Activated T-cell treated with anti-CD3 and anti-CD28 coated beads, Interleukin-2, amount 50 U/mL, for 72 hours (primary cell): ENCODE measurements around the gene CCDC8. TPM values are rescaled to one million over a fixed set of nuclear protein-coding genes. Genes with fewer than 3 reads are reported as not detected.
"Not testable (repeated sequence)": the region's sequence is repeated elsewhere in the genome, so short reads cannot be mapped to it uniquely, and the experiment has no call there.

Source experiments
- ATAC-seq, 2 donors: fragments of 150-1000 bp; cut with Tn5 transposase; replicated peaks in 1 of 2; 2 replicates each; pipeline ENCODE4 v1.10.0; 2021; ENCODE audit warnings: moderate library complexity in 2 of 2, mild to moderate bottlenecking in 1 of 2
- DNase-seq, 2 donors: peaks; one replicate each; pipeline ENCODE4 v3.0.0; 2021 to 2022; ENCODE audit warnings: mixed read lengths in 1 of 2
- H3K27ac Mint-ChIP-seq: one replicate; pipeline ENCODE4 v1.8.0; 2022; ENCODE audit warnings: mild to moderate bottlenecking, moderate library complexity, mixed read lengths
- H3K27me3 Mint-ChIP-seq: one replicate; pipeline ENCODE4 v1.8.0; 2022; ENCODE audit warnings: low read depth, mixed read lengths
- H3K36me3 Mint-ChIP-seq, 2 donors: one replicate each; pipeline ENCODE4 v1.8.0; 2022; ENCODE audit warnings: mixed read lengths in 2 of 2, mild to moderate bottlenecking in 1 of 2; ENCODE audit not compliant: insufficient read depth in 2 of 2
- H3K4me1 Mint-ChIP-seq: one replicate; pipeline ENCODE4 v1.8.0; 2022; ENCODE audit warnings: low read depth, mixed read lengths
- H3K4me3 Mint-ChIP-seq, 2 donors: one replicate each; pipeline ENCODE4 v1.8.0; 2022; ENCODE audit warnings: mild to moderate bottlenecking in 2 of 2, mixed read lengths in 2 of 2, moderate library complexity in 2 of 2
- H3K9me3 Mint-ChIP-seq, 2 donors: one replicate each; pipeline ENCODE4 v1.8.0; 2022; ENCODE audit warnings: mixed read lengths in 2 of 2
- total RNA-seq, 2 donors: library from RNA; stranded (reverse); gene quantifications; one replicate each; pipeline ENCODE4 v1.2.3, GENCODE V29; 2022

Gene CCDC8
- total RNA-seq, 2 donors from 2014 or later: not detected

- Mint-ChIP-seq H3K36me3 (peaks cover 17 to 42% of the 10 kb centered on the region in 2 donors), H3K9me3 (no peaks in the 10 kb centered on the region), H3K27me3 (no peaks in the 10 kb centered on the region), H3K4me1 (no peaks in the 10 kb centered on the region), H3K27ac (no peak overlapping the region), H3K4me3 (no peak overlapping the region)
- DNase-seq (no peak), ATAC-seq (no peak)
These were observed 32.7 kb downstream of the CCDC8 start for GRCh38 chr19:46380690-46381089.

- Mint-ChIP-seq H3K27ac (peak overlapping the region; percentile 77), H3K27me3 (no peaks in the 10 kb centered on the region), H3K4me3 (no peak overlapping the region), H3K36me3 (peaks cover 13 to 41% of the 10 kb centered on the region in 2 donors), H3K9me3 (no peaks in the 10 kb centered on the region), H3K4me1 (no peaks in the 10 kb centered on the region)
- DNase-seq: no peak
- ATAC-seq: no peak
These were observed 35.1 kb downstream of the CCDC8 start for GRCh38 chr19:46378268-46378667.

GRCh38 chr19:46376241-46377153 lies 36.9 kb downstream of the CCDC8 start:
- no peak for ATAC-seq
- Mint-ChIP-seq H3K4me1 (peaks cover 6% of the 10 kb centered on the region), H3K36me3 (peaks cover 10 to 30% of the 10 kb centered on the region in 2 donors), H3K4me3 (no peak overlapping the region), H3K27ac (no peak overlapping the region), H3K9me3 (no peaks in the 10 kb centered on the region), H3K27me3 (no peaks in the 10 kb centered on the region)
- DNase-seq: no peak

- not testable (repeated sequence) for H3K4me3 Mint-ChIP-seq, H3K9me3 Mint-ChIP-seq, H3K27me3 Mint-ChIP-seq, ATAC-seq, H3K27ac Mint-ChIP-seq, DNase-seq
- H3K36me3 Mint-ChIP-seq: peaks cover 11 to 24% of the 10 kb centered on the region in 2 donors
- H3K4me1 Mint-ChIP-seq: peaks cover 14% of the 10 kb centered on the region
These were observed 37.8 kb downstream of the CCDC8 start for GRCh38 chr19:46375476-46376067.

- DNase-seq: no peak
- H3K4me1 Mint-ChIP-seq: peaks cover 14% of the 10 kb centered on the region
- no peak for ATAC-seq
- H3K9me3 Mint-ChIP-seq: no peaks in the 10 kb centered on the region
- H3K27ac Mint-ChIP-seq: no peak overlapping the region
- H3K27me3 Mint-ChIP-seq: no peaks in the 10 kb centered on the region
- H3K4me3 Mint-ChIP-seq: no peak overlapping the region
- peaks cover 8 to 20% of the 10 kb centered on the region in 2 donors for H3K36me3 Mint-ChIP-seq
These were observed 38.6 kb downstream of the CCDC8 start for GRCh38 chr19:46374536-46375475.

- peaks cover 5 to 14% of the 10 kb centered on the region in 2 donors for H3K36me3 Mint-ChIP-seq
- DNase-seq: no peak
- peaks cover 22% of the 10 kb centered on the region for H3K4me1 Mint-ChIP-seq
- ATAC-seq: no peak
- no peaks in the 10 kb centered on the region for H3K9me3 Mint-ChIP-seq
- no peaks in the 10 kb centered on the region for H3K27me3 Mint-ChIP-seq
- no peak overlapping the region for H3K27ac Mint-ChIP-seq
- H3K4me3 Mint-ChIP-seq: no peak overlapping the region
These were observed 39.6 kb downstream of the CCDC8 start for GRCh38 chr19:46373491-46374359.

GRCh38 chr19:46372901-46373490 lies 40.4 kb downstream of the CCDC8 start:
- H3K4me1 Mint-ChIP-seq: peaks cover 22% of the 10 kb centered on the region
- peaks cover 5 to 7% of the 10 kb centered on the region in 2 donors for H3K36me3 Mint-ChIP-seq
- H3K4me3 Mint-ChIP-seq: no peak overlapping the region

GRCh38 chr19:46371371-46371901 lies 41.9 kb downstream of the CCDC8 start:
- H3K27ac Mint-ChIP-seq: peak overlapping the region; percentile 50
- DNase-seq (no peak), ATAC-seq (peak; percentile 75 to 77)
- H3K36me3 Mint-ChIP-seq: peaks cover 5 to 10% of the 10 kb centered on the region in 2 donors
- peaks cover 32% of the 10 kb centered on the region for H3K4me1 Mint-ChIP-seq
- no peak overlapping the region for H3K4me3 Mint-ChIP-seq
- no peaks in the 10 kb centered on the region for H3K9me3 Mint-ChIP-seq
- no peaks in the 10 kb centered on the region for H3K27me3 Mint-ChIP-seq

More at GRCh38 chr19:46372901-46373490, 40.4 kb downstream of the CCDC8 start:
- no peak for DNase-seq
- no peaks in the 10 kb centered on the region for H3K9me3 Mint-ChIP-seq
- no peak overlapping the region for H3K27ac Mint-ChIP-seq
- no peak for ATAC-seq
- no peaks in the 10 kb centered on the region for H3K27me3 Mint-ChIP-seq

- Mint-ChIP-seq H3K4me3 (no peak overlapping the region), H3K36me3 (peaks cover 3% of the 10 kb centered on the region in 2 donors), H3K4me1 (peaks cover 32% of the 10 kb centered on the region), H3K27me3 (no peaks in the 10 kb centered on the region), H3K9me3 (no peaks in the 10 kb centered on the region), H3K27ac (no peak overlapping the region)
- ATAC-seq (peak; percentile 70 to 79), DNase-seq (peak in 1 of 2 donors; percentile 33)
These were observed 43.5 kb downstream of the CCDC8 start for GRCh38 chr19:46369817-46370216.

GRCh38 chr19:46368116-46368515 lies 45.2 kb downstream of the CCDC8 start:
- Mint-ChIP-seq H3K27ac (no peak overlapping the region), H3K27me3 (no peaks in the 10 kb centered on the region), H3K9me3 (no peaks in the 10 kb centered on the region), H3K36me3 (peaks cover 6 to 9% of the 10 kb centered on the region in 2 donors), H3K4me3 (no peak overlapping the region), H3K4me1 (peaks cover 39% of the 10 kb centered on the region)
- ATAC-seq (no peak), DNase-seq (no peak)

- DNase-seq (no peak), ATAC-seq (no peak)
- H3K27me3 Mint-ChIP-seq: no peaks in the 10 kb centered on the region
- no peaks in the 10 kb centered on the region for H3K9me3 Mint-ChIP-seq
- H3K27ac Mint-ChIP-seq: no peak overlapping the region
- H3K4me1 Mint-ChIP-seq: peaks cover 39% of the 10 kb centered on the region
- H3K4me3 Mint-ChIP-seq: no peak overlapping the region
- H3K36me3 Mint-ChIP-seq: peaks cover 6 to 9% of the 10 kb centered on the region in 2 donors
These were observed 45.9 kb downstream of the CCDC8 start for GRCh38 chr19:46367426-46367825.
